HL-60/S4 treated with retinoic acid at 250 ng/mL for 4 days and 3 days (cell line): ENCODE data around the gene DYTN.
"Not testable (repeated sequence)": the region's sequence is repeated elsewhere in the genome, so short reads cannot be mapped to it uniquely, and the experiment has no call there.

Experiments
- in situ Hi-C: fragments of 300-500 bp; cut with MboI; formaldehyde crosslinking; loops from 2 replicates; pipeline ENCODE4 v1.7.0; 2022; ENCODE audit warnings: low sequenced_read_pairs

DYTN gene, protein sequence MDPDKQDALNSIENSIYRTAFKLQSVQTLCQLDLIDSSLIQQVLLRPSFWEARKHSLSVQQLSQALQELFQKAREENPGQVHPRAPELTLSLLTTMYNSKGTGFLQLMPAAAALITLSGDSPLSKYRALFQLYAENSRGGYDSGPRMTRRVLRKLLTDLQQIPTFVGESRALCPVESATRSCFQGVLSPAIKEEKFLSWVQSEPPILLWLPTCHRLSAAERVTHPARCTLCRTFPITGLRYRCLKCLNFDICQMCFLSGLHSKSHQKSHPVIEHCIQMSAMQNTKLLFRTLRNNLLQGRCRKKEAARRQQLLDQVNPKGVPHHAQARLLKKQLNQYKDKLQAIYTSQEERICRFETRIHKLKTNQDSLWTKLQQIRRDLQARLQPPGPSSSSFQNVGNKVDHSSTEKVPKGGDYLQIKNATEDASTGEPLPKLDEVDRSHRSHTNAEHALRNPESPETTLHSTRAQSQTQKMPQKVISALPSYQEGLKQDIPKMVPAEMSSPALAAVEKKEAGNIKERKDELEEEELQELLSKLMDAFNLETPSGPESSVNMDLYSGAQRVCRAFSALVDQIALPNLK

DNA sequence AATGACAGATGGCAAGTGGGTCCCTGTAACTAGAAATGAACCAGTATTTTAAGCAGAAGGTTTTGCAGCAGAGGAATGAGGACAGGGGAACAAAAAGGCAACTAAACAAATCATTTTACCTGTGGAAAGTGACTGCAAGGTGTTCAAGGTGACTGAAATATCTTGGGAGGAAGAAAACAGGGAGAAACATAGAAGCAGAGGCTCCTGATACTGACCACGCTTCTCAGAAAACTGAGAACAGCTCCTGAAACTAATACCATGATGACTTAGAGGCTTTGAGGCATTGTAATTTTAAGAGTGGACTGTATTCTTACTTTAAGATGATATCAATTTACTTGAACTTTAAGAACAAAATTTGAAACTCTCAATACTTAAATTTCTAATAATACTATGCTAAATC, at the start of gene DYTN:
TSS of gene DYTN (minus strand) at position 101 of the 400 bp plus-strand sequence. CDS start 117 bp downstream, outside the sequence.
- in situ Hi-C loops: no loop called here

DNA sequence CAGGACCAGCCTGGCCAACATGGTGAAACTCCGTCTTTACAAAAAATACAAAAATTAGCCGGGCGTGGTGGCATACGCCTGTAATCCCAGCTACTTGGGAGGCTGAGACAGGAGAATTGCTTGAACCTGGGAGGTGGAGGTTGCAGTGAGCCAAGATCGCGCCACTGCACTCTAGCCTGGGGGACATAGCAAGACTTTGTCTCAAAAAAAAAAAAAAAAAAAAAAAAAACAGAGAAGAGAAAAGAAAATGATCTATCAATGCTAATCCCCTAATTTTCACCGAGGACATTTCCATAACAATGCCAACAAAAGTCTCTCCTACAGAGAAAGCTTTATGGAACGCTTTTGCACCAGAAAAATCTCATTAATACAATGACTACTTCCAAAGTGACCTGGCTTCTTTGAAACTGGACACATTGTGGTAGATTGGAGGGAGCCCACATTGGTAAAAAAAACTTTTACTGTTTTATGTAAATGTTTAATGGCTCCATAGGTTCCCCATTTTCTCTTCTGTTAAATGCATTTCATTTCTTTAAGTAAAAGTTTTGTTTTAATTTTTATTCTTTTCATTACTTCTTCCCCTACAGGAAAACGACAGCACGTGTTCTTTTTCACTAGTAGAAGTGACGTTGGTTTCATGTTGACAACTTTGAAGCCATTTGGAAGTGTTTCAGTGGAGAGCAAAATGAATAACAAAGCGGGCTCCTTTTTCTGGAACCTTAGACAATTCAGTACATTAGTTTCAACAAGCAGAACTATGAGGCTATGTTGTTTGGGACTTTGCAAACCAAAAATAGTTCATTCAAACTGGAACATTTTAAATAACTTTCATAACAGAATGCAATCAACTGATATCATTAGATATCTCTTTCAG, 48.1 kb upstream of the DYTN start:
- in situ Hi-C loops: no loop called here

DNA sequence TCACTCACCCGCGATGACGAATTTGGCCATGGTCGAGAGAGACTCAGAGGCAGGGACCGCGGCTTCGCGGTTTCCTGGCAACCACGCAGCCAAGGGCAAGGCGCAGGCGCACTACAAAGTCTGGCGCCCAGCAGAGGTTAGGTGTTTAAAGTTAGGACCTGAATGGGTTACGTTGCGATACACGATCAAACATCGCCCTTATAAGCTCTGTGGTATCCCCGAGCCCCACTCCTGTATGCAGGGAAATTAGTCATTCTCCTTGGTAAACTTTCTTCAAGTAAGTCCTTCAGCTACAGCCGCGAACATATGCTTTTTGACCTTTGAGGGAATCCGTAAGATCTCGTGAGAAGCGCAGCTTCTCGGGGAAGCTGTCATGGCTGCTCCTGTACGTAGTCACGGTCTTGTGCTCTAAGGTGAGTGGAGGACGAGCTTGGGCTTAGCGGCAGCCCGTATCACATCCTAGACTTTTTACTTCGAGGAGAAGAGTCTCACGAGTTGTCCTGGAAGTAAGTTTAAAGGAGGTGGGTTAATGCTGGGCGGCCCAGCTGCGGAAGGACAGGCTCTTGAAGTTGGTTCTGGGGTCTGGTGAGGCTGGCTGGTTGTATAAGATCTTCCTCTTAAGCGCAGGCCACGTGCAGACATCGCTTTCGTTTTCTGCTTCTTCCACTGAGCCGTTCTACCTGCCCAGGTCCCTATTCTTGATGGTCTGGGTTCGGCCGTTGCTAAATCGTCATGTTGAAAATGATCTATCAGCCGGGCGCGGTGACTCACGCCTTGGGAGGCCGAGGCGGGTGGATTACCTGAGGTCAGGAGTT, 47.3 kb upstream of the DYTN start, which contains the start of the genes FASTKD2 and MDH1B:
TSS of gene FASTKD2 (plus strand) at position 365 of the 815 bp plus-strand sequence. CDS start 1,088 bp downstream, outside the sequence.
TSS of gene MDH1B (minus strand) at position 87 of the 815 bp plus-strand sequence. CDS start at position 30, 57 bp downstream.
- in situ Hi-C loops: no loop called here

DNA sequence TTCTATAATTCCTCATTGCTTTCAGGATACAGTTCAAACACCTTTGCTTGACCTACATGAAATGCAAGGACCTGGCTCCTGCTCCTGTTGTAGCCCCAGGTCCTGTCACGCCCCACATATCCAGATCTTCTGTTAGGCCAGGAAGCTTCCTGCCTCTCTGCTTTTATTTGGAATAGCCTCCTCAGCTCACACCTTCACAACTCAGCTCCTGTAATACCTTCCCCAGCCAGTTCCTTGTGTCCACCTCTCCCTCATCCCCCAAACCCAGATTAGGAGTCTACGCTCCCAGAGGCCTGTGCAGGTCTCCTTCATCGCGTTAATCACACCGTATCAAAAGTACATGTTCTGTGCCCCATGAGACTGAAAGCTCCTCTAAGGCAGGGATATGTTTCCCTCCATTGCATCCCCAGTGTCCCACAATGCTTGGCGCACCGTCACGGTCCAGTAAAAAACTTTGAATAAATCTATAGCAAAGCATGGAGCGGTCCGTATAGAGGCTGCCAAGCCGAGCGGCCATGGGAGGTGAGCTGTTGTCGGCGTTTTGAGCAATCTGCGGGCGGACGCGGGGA, 46.6 kb upstream of the DYTN start:
- in situ Hi-C loops: no loop called here

DNA sequence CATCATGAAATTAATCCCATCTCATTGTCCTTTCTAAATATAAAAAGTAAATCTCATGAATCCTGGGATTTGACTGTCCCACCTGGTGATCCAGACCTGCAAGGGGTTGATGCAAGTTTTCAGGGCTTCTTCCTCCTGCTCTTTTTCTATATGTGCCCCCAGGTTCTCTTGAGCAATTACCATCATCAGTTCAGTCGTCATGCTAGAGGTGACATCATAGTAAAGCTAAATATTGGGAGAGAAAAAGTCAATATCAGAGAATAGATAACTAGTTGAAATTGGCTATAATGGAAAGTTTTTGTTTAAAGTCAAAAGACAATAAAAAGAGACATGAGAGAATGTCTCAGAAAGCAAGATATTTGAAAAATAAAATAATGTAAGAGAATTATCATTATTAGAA, 38.6 kb upstream of the DYTN start:
- in situ Hi-C loops: no loop called here

DNA sequence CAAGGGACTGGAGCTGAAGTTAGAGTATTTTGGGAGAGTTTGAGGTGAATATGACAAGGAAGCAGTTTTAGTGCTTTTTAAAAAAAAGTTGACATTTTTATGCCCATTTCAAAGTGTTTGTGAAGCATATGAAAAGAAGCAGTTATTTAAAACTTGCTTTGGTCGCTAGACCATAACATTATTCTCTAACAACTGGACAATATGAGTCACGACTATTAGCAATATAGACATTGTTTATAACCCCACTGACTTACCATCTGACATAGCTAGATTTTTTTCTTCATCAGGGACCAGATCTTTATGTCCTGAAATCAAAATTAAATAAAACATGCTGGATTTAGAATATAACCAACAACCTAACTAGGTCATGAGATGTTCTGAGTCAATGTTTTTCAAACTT, 22.6 kb upstream of the DYTN start:
- in situ Hi-C loops: no loop called here

DNA sequence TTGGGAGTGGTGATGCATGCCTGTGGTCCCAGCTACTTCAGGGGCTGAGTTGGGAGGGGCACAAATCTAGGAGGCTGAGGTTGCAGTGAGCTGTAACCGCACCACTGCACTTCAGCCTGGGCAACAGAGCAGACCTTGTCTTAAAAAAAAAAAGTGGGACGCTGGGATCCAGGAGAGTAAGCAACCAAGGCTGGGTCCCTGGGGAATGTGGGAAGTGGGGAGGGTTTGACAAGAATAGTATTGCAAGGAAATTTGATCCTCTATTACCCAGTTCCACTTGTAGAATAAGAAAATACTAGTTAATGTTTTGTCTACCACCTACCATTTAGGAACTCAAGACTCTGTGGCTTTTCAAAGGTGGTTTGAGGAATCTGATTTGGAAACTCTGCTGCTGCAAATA, 21.1 kb upstream of the DYTN start:
- in situ Hi-C loops: no loop called here

DNA sequence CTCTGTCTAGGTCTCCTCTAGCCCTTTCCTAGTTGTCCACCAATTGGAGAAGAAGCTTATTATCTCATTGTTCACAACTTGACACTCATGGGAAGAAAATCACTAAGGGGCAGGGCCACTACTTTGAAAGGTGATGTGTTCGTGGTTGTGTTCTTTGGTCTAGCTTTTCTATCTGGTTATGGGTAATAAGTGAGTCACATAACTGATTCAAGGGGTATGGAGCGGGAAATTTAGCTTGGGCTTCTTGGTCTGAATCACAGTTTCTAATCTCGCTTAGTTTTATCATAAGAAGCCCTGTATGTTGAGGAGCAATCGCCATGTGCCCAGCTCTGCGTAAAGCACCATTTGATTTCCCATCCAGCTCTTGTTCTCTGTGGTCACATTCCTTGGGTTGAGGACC, 18.7 kb upstream of the DYTN start:
- in situ Hi-C loops: no loop called here

DNA sequence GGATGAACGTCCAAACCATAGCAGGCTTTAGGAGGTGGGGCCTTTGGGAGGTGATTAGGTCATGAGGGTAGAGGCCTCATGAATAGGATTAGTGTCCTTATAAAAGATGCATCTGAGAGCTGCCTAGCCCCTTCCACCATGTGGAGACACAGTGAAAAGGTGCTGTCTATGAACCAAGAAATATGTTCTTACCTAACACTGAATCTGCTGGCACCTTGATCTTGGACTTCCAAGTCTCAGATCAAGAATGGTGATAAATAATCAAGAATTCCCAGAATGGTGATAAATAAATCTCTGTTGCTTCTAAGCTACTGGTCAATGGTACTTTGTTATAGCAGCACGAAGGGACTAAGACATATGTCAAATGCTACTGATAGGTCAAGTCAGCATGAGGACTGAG, 15.1 kb upstream of the DYTN start:
- in situ Hi-C loops: no loop called here

DNA sequence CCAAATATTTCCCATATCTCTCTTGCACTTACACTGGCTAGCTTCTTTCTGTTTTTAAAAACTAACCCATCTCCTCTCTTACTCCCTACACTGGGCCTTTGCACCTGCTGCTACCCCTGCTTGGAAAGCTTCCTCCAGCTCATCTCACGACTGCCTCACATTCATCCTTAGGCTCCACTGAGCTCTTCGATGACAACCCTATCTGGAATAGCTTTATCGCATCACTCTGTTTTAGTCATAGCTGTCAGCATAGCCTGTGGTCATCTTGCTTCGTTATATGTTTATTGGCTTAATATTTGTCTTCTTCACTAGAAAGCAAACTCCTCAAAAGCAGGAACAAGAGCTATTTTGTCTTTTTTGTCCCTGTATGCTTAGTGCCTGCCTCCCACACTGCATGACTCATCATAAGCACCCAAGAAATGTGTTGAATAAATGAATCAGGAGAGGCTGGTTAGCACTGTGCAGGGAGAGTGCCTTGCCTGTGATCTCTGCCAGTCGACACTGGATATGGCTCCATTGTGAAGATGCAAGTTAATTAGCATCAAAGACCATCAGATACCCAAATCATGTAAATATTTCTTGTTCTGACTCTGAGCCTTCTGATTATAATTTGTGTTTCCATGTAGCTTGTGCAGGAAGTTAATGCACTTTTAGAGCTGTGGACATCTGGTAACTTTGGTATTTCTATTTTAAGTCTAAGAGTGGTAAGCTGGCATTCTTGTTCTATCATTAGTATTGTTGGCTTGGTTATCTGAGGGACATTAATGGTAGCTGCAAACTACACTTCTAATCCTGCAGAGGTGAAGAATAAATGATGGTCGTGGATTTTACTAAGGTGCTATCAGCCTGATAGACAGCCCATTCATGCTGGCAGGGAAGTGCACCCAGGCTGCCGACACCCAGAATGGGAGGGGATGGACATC, 10.3 kb upstream of the DYTN start:
- in situ Hi-C loops: no loop called here

DNA sequence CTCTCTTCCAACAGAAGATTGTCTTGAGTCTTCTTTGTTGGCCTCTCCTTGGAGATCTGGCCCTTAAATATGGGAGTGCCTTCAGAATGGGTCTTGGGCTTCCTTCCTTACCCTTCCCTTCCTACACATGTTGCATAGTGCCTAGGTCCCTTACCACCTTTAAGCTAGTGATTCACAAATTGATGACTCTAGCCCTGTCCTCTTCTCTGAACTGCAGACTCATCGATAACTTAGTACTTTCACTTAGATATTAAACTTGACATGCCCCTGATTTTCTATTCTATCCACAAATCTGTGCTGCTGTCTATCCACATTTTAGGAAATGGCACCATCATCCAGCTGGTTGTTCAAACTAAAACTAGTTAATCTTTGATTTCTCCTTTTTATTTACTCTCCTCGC, 9.1 kb upstream of the DYTN start:
- in situ Hi-C loops: no loop called here

DNA sequence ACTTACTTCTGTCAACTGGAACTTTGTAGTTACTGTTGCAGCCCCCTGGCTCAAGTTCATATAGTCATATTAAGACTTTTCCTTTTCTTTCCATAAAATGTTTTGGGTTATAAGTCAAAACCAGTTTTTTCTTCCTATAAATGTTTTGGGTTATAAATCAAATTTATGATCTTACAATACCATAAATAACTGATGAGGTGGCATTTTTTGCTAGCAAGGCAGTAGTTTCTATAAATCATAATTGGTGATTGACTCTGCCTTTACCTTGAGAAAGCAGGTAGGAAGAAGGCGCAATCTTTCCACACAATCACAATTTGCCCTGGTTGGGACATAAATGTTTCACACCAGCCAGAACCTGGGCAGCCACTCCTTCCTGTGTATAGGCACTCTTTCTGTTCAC, 5.1 kb upstream of the DYTN start:
- in situ Hi-C loops: no loop called here

DNA sequence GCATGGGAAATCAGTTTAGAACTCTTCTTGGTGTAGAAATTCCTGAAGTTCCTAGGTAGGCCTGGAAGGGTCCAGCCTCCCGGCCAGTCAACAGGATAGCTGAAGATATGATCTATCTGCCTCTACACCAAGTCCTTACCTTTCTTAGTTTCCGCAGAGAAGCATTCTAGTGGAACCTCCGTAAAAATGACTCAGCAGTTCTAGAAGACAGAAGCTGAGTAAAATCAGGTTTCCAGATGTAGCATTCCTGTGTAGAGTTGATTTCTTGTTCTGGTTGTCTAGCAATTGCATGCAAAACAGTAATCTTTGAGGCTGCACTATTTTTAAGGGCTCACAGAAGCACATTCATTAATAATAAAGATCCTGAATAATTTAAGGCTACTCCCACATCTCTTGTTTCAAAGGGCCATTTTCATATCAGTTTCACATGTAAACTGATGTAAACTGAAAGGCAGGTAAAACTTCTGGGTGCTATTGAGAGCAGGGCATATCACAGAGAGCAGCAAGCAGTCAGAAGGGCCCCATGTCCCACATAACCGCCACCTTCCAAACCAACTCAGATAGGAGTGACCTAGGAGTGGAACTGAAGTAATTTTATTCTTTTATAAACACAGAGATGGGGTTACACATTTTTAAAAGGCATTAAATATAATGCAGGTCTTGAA, 3.2 kb upstream of the DYTN start:
- in situ Hi-C loops: no loop called here

DNA sequence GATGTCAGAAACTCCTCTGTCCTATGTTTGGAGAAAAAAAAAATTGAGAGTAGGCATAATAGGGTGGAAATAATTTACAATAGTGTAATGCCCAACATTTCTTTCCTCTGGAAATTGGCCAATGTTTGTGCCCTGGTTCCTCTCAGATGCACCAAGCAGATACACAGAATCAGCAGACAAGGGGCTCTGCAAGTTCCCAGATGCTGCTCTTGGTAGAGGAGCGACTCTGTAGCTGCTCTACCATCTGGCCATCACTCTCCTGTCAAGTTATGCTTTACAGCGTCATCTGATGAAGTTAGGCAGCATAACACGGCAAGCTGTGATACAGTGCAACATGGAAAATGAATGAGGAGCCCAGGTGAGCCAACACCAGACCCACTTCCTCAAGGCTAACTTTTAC, 1.6 kb downstream of the DYTN start:
- in situ Hi-C loops: no loop called here

DNA sequence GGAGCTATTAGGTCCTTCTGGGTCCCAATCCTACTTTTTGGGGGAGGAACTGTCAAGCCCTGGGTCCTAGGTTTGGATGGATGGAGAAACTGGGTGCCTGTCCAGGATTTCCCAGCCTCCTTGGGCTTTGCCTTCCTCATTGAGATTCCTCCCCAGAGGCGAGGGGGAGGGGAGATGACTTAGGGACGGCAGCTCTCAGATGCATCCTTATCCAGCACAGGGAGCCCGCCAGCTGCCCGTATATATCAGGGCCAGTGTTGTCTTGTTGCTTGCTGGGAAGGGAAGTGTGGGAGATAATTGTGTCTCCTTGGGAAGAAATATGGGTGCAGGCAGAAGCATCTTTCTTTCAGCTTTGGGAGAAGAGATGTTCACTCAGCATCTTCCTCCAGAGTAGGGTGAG, 3.0 kb downstream of the DYTN start:
- in situ Hi-C loops: not testable (repeated sequence)

DNA sequence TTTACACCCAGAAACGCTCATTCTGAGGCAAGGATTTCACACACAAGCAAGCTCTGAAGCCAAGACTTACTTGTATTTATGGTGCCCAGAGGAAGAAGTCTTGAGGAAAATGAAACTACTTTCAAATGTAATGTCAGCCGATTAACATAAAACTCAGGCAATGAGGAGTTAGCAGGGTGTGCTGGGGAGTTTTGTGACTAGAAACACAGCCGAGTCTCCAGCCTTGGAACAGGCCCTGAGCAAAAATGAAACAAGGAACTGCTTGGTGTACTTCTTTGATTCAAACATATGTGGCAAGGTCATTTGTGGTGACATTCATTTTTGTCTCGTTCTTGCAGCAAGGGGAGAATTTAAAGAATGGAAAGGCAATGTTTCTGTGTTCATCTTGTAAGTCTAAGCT, 4.5 kb downstream of the DYTN start:
- in situ Hi-C loops: no loop called here

DNA sequence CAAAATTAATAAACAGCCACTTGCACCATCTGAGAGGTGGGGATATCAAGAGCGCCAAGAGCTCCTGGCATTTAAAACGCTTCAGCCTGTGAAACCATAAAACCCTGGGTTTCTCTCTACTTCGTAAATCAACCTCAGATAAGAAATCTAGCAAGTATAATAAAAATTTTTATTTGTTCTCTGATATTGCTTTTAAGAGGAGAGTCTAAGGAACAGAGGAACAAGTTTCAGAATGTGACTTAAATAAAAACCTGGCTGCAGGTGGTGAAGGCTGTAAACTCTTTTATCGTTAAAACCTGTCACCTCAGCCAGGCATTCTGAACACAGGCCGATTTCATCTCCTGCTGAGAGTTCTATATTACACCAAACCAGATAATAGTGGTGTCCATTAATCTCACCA, 9.9 kb downstream of the DYTN start:
- in situ Hi-C loops: no loop called here

DNA sequence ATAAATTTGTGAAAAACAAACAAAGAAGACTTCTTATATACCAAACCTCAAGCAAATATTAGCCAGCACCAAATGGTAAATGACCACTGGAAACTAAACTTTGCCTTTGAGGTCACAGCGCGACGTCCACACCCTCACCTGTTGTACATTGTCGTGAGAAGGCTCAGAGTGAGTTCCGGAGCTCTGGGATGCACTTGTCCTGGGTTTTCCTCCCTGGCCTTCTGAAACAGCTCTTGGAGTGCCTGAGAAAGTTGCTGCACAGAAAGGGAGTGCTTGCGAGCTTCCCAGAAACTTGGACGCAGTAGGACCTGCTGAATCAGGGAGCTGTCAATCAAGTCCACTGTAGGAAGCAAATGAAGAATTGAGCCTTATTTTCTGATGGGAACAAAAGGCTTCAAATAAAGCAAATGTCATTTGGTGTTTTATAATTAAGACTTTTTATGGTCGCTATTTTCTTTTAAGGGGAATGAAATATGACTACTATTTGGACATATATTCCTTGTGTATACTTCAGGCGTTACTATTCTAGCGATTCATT, 11.0 kb downstream of the DYTN start:
- in situ Hi-C loops: no loop called here
